ENCODE measurements around the gene BARHL1.
A peak's percentile ranks its signal among the peaks of the same experiment; 100 is the strongest.

BARHL1 gene

DNA sequence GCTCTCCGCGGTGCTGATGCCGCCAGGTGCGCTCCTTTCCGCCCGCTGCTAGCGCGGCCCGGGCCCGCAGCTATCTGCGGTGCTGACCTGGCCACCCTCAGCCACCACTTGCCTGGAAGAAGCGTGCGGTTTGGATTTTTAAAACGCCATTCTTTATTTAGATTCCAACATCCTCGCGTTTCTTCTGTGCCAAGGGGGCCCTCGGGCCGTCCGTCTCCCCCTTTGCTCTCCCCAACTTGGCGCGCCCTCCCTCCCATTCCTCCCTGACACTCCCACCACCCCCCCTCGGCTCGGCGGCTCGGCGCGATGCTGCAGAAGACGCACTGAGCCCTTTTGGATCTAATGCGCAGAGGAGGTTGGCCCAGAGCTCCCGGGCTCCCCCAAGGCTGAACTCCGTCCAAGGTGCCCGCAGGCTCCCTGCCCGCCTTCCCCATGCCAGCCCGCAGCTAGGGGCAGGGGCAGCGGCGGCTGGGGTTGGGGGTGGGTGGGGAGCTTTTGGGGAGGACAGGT lies at the start of gene BARHL1:
TSS of gene BARHL1 (plus strand) at position 331 of the 510 bp plus-strand sequence. CDS start 192 bp downstream, outside the sequence.
- no peak for ATAC-seq (replicated peaks)
- Mint-ChIP-seq H3K27ac (peak within 1 kb of the TSS; percentile 94), H3K9me3 (no peaks in the 10 kb centered on the region), H3K4me1 (peaks cover 14 to 32% of the 10 kb centered on the region in 2 donors), H3K4me3 (peak within 1 kb of the TSS; percentile 77 to 80), H3K36me3 (peaks cover 0 to 3% of the 10 kb centered on the region in 2 donors), H3K27me3 (peaks cover 60 to 90% of the 10 kb centered on the region in 2 donors)
- DNase-seq, result no peak

DNA sequence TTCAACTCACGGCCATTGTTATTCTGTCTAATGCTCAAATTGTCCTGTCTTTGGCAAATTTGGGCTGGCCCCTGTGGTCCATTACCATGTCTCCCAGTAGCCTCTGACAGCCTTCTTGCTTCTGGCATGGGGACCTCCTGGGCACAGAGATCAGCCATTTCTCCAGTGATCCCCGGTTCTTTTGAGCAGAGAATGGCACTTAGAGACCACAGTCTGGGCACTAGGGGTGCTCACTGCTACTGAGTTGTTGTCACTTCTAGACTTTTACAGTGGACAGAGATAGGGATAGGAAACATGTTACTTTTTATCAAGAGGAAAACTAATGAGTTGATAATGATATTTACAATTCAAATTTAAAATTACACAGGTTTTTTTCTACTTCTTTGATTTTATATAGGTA lies 47.6 kb upstream of the BARHL1 start:
- Mint-ChIP-seq H3K4me1 (no peaks in the 10 kb centered on the region), H3K36me3 (peaks cover 3 to 4% of the 10 kb centered on the region in 2 donors), H3K4me3 (no peak overlapping the region), H3K27me3 (peaks cover 22 to 30% of the 10 kb centered on the region in 2 donors), H3K9me3 (peaks cover 0 to 10% of the 10 kb centered on the region in 2 donors), H3K27ac (no peak overlapping the region)
- no peak for ATAC-seq (replicated peaks)
- DNase-seq, result no peak

DNA sequence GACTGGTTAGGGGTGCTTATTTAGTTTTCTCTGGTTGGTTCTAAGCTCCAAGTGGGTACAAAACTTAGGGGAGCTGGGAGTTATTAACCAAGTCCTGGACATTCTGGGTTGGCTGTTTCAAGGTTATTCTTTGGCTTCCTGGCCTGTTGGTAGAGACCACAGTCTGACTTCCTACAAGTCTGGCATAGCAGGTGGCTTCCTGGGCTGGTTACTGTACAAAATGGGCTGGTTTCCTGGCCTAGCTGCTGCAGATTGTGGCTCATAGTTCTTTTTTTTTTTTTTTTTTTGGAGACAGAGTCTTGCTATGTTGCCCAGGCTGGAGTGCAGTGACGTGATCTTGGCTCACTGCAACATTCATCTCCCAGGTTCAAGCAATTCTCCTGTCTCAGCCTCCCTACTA lies 46.3 kb upstream of the BARHL1 start:
- ATAC-seq (replicated peaks) (no peak), DNase-seq (no peak)
- H3K4me3 Mint-ChIP-seq, result no peak overlapping the region
- peaks cover 15 to 17% of the 10 kb centered on the region in 2 donors for H3K27me3 Mint-ChIP-seq
- no peaks in the 10 kb centered on the region for H3K4me1 Mint-ChIP-seq
- no peak overlapping the region for H3K27ac Mint-ChIP-seq
- H3K36me3 Mint-ChIP-seq, result peaks cover 3 to 4% of the 10 kb centered on the region in 2 donors
- H3K9me3 Mint-ChIP-seq, result peaks cover 0 to 10% of the 10 kb centered on the region in 2 donors

DNA sequence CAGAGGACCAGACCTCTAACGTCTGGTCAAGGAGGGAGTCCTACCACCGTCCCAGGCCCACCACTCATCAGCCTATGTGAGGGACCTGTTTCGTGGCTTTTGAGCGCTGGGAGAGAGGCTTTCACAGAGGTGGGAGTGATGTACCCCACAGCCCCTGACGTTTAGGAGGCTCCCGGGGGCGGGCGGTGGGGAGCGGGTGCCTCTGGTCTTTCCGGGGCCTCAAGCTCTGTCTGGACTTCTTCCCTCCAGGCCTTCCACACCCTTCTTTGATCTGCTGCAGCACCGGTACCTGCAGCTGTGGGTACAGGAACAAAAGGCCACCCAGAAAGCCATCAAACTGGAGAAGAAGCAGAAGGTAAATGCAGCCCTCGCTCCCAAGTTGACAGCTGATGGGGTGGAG lies 45.1 kb upstream of the BARHL1 start:
- no peaks in the 10 kb centered on the region for H3K36me3 Mint-ChIP-seq
- ATAC-seq (replicated peaks), result no peak

DNA sequence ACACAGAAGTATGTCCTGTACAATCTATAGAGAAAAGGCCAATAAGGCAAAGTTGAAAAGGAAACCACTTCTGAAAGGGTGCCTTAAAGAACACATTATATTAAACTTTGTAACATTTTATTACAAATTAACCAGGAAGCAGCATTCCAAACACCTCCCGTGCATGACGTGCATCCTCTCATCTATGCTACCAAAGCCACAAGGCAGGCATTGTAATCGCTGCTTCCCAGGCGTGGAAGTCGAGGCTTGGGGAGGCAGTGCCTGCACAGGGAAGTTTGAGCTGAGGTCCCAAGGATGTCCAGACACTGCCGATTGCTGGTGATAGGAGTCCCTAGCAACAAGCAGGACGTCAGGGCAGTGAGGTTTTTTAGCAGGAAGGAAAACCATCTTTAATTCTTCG lies 44.3 kb upstream of the BARHL1 start:
- Mint-ChIP-seq H3K4me1 (no peaks in the 10 kb centered on the region), H3K9me3 (peaks cover 0 to 7% of the 10 kb centered on the region in 2 donors), H3K27ac (no peak overlapping the region), H3K36me3 (no peaks in the 10 kb centered on the region), H3K4me3 (no peak overlapping the region), H3K27me3 (peaks cover 5 to 9% of the 10 kb centered on the region in 2 donors)
- DNase-seq (no peak), ATAC-seq (replicated peaks) (no peak)

More for the DNA sequence above, 45.1 kb upstream of the BARHL1 start:
- Mint-ChIP-seq H3K27me3 (peaks cover 5% of the 10 kb centered on the region in 2 donors), H3K4me3 (no peak overlapping the region), H3K4me1 (no peaks in the 10 kb centered on the region), H3K9me3 (peaks cover 0 to 7% of the 10 kb centered on the region in 2 donors), H3K27ac (no peak overlapping the region)
- no peak for DNase-seq

DNA sequence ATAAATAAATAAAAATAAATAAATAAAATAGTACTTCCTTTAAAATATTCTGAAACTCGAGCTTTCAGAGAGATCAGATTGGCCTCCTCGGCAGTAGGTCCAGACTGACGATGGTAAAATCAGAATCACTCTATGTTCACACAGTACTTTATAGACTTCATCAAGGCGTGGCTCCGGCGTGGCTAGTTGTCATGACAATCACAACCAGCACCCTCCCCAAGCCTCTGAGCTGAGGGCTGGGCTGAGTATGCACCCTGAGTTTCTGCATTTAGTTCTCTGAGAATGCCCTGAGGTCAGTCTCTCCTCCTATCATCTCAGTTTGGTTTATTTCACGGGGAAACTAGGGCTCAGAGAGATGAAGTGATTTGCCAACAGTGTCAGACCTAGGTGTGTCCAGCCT lies 43.3 kb upstream of the BARHL1 start:
- ATAC-seq (replicated peaks) (no peak), DNase-seq (no peak)
- no peaks in the 10 kb centered on the region for H3K36me3 Mint-ChIP-seq
- peaks cover 0 to 7% of the 10 kb centered on the region in 2 donors for H3K9me3 Mint-ChIP-seq
- H3K4me3 Mint-ChIP-seq, result no peak overlapping the region
- peaks cover 9 to 19% of the 10 kb centered on the region in 2 donors for H3K27me3 Mint-ChIP-seq
- no peaks in the 10 kb centered on the region for H3K4me1 Mint-ChIP-seq
- no peak overlapping the region for H3K27ac Mint-ChIP-seq

DNA sequence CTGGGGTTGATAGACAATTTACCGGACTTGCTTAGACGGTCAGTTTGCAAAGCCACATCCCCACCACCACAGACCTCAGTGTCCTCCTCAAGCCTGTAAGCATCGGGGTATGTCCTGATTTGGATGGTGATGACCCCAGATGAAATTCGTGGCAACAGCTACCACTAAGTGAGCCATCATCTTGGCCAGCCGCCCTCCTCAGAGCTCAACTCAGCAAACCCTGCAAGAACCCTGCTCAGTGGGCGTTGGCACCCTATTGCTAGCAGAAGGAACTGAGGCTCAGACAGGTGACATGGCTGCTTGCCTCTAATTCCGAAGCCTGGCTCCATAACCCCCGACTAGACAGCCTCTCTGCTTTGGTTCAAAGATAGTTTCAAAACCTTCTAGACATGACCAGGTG lies 41.4 kb upstream of the BARHL1 start:
- Mint-ChIP-seq H3K4me3 (no peak overlapping the region), H3K9me3 (peaks cover 0 to 3% of the 10 kb centered on the region in 2 donors), H3K27me3 (peaks cover 21 to 34% of the 10 kb centered on the region in 2 donors), H3K27ac (no peak overlapping the region), H3K4me1 (peaks cover 0 to 1% of the 10 kb centered on the region in 2 donors), H3K36me3 (no peaks in the 10 kb centered on the region)
- ATAC-seq (replicated peaks) (no peak), DNase-seq (no peak)

DNA sequence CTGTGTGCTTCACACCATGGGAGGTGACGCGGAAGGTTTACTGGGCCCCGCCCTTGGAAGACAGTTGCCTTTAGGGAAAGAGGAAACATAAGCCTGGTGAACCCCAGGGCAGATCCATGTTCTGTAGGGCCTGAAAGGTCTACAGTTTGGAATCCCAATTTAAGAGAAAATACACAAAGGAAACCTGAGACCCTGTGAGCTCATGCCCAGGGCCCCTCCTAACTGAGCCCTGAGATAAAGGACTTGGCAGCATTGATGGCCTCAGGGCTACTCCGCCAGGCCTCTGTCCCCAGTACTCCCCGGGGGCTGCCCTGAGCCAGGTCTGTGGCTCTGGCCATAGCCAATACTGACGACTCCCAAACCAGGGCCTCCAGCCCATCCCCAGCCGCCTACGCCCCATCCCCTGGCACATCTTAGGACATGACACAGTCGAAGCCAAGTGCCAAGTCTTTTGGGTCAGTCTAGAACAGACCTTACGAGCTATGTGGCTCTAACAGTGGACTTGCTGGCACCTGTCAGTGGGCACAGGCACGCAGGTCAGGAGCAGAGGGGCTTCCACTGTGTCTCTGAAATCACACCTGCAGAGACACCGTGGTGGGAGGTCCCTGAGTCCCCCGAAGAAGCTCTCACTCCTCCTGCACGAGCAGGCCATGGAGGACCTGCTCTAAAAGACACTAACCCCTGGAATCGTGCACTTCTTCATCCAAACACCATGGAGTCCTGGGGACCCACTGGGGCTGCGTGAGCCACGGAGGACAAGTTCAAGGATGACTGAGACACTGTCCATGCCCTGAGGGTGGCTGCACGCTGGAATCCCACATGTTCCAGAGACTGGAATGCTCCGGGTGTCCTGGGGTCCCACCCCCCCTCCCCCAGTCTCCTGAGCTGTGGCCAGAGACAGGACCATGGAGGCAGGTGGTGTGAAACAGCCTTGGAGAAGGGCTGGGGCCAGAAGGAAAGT lies 40.3 kb upstream of the BARHL1 start:
- no peaks in the 10 kb centered on the region for H3K36me3 Mint-ChIP-seq
- no peak overlapping the region for H3K4me3 Mint-ChIP-seq
- peaks cover 19 to 45% of the 10 kb centered on the region in 2 donors for H3K27me3 Mint-ChIP-seq
- H3K9me3 Mint-ChIP-seq, result no peaks in the 10 kb centered on the region
- H3K4me1 Mint-ChIP-seq, result peaks cover 3 to 9% of the 10 kb centered on the region in 2 donors
- no peak for DNase-seq
- no peak overlapping the region for H3K27ac Mint-ChIP-seq
- ATAC-seq (replicated peaks), result no peak

DNA sequence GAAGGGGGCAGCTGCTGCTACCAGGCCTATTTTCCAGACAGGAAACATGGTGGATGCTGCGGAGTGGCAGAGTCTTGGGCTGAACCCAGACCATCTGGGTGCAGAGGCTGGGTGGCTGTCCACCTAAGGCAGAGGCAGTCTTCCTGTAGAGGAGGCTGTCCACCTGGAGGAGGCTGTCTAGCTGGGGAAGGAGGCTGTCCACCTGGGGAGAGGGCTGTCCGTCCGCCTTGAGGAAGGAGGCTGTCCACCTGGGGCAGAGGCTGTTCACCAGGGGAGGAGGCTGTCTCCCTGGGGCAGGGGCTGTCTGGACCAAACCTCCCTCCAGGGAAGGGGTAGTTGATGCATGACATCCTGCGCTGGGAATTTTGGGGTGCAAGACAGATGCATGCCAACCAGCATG lies 39.2 kb upstream of the BARHL1 start:
- no peaks in the 10 kb centered on the region for H3K36me3 Mint-ChIP-seq
- DNase-seq (no peak), ATAC-seq (replicated peaks) (no peak)
- no peak overlapping the region for H3K27ac Mint-ChIP-seq
- peaks cover 3 to 9% of the 10 kb centered on the region in 2 donors for H3K4me1 Mint-ChIP-seq
- H3K27me3 Mint-ChIP-seq, result peaks cover 23 to 48% of the 10 kb centered on the region in 2 donors
- H3K4me3 Mint-ChIP-seq, result no peak overlapping the region
- H3K9me3 Mint-ChIP-seq, result no peaks in the 10 kb centered on the region

DNA sequence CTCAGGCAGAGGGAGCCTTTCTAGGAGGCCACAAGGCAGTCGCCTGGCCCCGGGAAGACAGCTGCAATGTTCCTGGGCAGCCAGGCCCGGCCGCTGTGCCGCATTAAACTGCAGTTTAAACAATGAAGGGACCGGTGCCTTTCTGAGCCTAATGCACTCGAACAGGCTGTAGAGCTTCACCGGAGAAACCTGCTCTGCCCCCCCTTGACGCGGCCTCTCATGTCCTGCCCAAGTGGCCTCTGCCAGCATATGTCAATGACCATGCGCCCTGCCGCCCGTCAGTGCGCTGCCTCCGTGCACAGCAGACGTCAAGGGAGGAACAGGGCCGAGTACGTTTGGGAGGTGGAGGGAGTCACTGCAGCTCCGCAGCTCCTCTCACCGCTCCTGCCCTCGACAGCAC lies 38.4 kb upstream of the BARHL1 start:
- H3K4me1 Mint-ChIP-seq, result peaks cover 3 to 9% of the 10 kb centered on the region in 2 donors

DNA sequence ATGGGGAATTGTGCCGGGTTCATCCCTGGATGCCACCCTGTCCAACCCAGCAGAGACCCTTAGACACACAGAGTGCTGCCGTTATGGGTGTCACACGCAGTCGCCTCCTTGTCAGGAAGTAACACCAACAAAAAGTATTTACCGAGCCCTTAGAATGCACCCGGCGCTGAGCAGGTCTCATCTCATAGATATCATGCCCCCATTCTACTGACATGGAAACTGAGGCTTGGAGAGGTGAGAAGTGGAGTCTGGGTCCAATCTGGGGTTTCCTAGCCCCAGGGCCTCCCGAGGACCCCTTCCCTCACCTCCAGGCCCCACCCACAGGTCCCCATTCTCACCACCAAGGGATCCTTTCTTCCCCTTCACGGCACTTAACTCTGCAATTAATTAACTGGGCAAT lies 36.8 kb upstream of the BARHL1 start:
- Mint-ChIP-seq H3K9me3 (no peaks in the 10 kb centered on the region), H3K27me3 (peaks cover 23 to 48% of the 10 kb centered on the region in 2 donors), H3K4me3 (no peak overlapping the region), H3K27ac (no peak overlapping the region), H3K36me3 (no peaks in the 10 kb centered on the region), H3K4me1 (peaks cover 3 to 9% of the 10 kb centered on the region in 2 donors)
- no peak for ATAC-seq (replicated peaks)
- DNase-seq, result no peak

More for the DNA sequence above, 38.4 kb upstream of the BARHL1 start:
- peaks cover 23 to 48% of the 10 kb centered on the region in 2 donors for H3K27me3 Mint-ChIP-seq
- H3K4me3 Mint-ChIP-seq, result no peak overlapping the region
- H3K9me3 Mint-ChIP-seq, result no peaks in the 10 kb centered on the region
- H3K36me3 Mint-ChIP-seq, result no peaks in the 10 kb centered on the region
- DNase-seq, result no peak
- H3K27ac Mint-ChIP-seq, result no peak overlapping the region
- ATAC-seq (replicated peaks), result no peak

DNA sequence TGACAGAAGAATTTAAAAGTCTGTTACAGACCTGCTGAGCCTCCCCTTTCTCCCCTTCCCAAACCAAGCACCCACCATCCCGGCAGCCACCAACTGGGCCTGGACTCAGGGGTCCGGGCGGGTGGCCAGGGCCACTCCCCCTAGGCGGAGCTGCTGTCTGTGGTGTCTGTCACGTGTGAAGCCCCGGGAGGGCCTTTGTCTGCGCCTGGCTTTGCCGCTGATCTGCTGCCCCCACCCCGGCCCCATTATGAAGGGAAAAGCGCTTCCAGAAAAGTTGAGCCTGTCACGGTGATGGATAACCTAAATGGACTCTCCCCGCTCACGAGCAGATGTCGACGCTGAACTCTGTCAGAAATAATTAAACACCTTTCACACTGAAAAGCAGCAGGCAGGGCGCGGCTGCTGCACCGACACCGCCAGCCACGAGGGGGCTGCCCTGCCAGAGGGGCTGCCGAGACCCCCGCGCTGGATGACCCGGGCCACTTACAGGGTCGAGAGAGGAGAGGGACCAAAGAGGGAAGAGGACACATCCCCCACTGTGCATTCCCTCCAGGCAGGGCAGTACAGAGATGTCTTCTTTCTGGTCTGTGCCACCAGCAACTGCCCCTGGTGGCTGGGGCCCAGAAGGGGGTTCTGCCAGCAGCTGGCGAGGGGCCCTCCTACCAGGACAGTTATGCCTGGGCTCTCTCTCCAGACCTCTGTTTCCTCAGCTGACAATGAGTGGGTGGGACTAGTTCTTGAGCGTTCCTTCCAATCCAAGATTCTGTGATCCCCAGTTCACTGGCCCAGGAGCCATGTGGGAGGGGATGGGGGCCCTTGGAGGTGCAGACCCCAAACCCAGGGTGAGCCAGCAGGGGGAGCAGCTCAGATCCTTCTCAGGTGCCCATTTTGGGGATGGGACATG lies 36.0 kb upstream of the BARHL1 start:
- Mint-ChIP-seq H3K36me3 (no peaks in the 10 kb centered on the region), H3K27me3 (peaks cover 27 to 54% of the 10 kb centered on the region in 2 donors), H3K4me3 (peak overlapping the region in 1 of 2 donors; percentile 30), H3K4me1 (peaks cover 3 to 9% of the 10 kb centered on the region in 2 donors), H3K27ac (no peak overlapping the region), H3K9me3 (no peaks in the 10 kb centered on the region)
- ATAC-seq (replicated peaks), result peak; percentile 29 to 36
- DNase-seq, result no peak

DNA sequence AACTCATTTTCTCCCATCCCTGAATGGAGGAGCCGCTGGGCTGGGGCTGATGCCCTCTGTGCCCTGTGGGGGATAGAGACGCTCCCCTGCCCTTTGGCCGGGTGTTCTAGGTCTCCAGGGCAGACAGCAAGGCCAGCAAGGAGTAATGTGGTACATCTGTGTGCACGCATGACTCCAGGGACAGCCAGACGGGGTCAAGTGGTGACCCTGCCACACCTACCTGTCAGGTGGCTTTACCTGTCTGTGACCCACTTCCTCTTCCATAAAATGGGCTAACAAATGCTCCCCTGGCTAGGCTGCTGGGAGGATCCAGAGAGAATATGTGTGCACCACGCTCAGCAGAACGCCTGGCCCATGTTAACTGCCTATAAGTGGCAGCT lies 35.4 kb upstream of the BARHL1 start:
- ATAC-seq (replicated peaks) (no peak), DNase-seq (no peak)
- H3K36me3 Mint-ChIP-seq, result no peaks in the 10 kb centered on the region
- H3K4me1 Mint-ChIP-seq, result peaks cover 3 to 9% of the 10 kb centered on the region in 2 donors
- peaks cover 33 to 60% of the 10 kb centered on the region in 2 donors for H3K27me3 Mint-ChIP-seq
- no peaks in the 10 kb centered on the region for H3K9me3 Mint-ChIP-seq
- no peak overlapping the region for H3K4me3 Mint-ChIP-seq
- H3K27ac Mint-ChIP-seq, result no peak overlapping the region

DNA sequence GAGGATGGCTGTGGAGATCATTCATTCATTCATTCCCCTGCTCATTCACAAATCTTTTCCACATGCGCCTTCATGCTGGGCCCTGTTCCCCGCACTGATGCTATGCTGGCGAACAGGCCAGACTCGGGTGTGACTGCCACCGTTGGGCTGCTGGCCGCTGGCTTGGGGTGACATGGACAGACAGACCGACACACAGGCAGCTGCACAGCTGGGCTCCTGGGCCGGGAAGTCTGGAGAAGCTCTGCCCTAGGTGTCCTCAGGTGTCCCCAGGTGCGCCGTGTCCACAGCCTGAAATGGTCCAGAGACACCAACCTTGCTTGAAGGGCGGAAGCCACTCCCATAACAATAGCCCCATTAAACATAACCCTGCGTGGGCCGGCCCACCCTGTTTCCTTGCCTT lies 35.0 kb upstream of the BARHL1 start:
- Mint-ChIP-seq H3K27me3 (peaks cover 35 to 62% of the 10 kb centered on the region in 2 donors), H3K4me3 (no peak overlapping the region), H3K4me1 (peaks cover 3 to 9% of the 10 kb centered on the region in 2 donors), H3K27ac (peak overlapping the region; percentile 22), H3K9me3 (no peaks in the 10 kb centered on the region), H3K36me3 (no peaks in the 10 kb centered on the region)
- DNase-seq (no peak), ATAC-seq (replicated peaks) (no peak)

All from stimulated activated naive B cell treated with anti-CD40 and anti-IgM and Interleukin-4, amounts not matched to agents 10 μg/mL and 1 μg/mL and 100 μg/mL, for 72 hours (primary cell).